NB4 (cell line): ENCODE data around the gene SEMA5A.

ENCODE experiments used
- MYC ChIP-seq: IDR thresholded peaks from 2 replicates; pipeline ENCODE4 v1.6.1; 2011; ENCODE audit warnings: low read depth, low read length
- POLR2A ChIP-seq: IDR thresholded peaks from 2 replicates; pipeline ENCODE4 v1.6.1; 2011; ENCODE audit warnings: mild to moderate bottlenecking; ENCODE audit not compliant: insufficient read length; ENCODE audit errors: extremely low read depth
- TF ChIP-seq, protein P1 (sequence below): IDR thresholded peaks from one replicate; pipeline ENCODE4 v1.5.1; 2012; ENCODE audit warnings: low read depth, low read length
- TF ChIP-seq, protein P2 (sequence below): IDR thresholded peaks from 2 replicates; pipeline ENCODE4 v1.6.1; 2011; ENCODE audit warnings: low read depth, low read length

DNA sequence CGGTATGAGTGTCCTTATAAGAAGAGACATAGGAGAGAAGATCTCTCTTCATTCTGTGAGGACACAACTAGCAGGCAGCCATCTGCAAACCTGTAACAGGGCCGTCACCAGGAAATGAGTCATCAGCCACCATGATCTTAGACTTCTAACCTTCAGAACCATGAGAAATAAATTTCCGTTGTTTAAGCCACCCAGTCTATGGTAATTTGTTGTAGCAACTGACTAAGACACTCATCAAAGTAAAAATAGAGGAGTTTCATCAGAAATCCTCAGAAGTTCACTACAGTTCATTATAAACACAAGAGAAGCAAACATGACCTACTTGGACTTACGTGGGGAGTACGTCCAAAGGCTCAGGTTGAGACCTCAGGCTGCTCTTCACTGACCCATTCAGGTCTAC is 357.7 kb downstream of the SEMA5A start:
- no peak for TF ChIP-seq MYC
- TF ChIP-seq, protein P1, sequence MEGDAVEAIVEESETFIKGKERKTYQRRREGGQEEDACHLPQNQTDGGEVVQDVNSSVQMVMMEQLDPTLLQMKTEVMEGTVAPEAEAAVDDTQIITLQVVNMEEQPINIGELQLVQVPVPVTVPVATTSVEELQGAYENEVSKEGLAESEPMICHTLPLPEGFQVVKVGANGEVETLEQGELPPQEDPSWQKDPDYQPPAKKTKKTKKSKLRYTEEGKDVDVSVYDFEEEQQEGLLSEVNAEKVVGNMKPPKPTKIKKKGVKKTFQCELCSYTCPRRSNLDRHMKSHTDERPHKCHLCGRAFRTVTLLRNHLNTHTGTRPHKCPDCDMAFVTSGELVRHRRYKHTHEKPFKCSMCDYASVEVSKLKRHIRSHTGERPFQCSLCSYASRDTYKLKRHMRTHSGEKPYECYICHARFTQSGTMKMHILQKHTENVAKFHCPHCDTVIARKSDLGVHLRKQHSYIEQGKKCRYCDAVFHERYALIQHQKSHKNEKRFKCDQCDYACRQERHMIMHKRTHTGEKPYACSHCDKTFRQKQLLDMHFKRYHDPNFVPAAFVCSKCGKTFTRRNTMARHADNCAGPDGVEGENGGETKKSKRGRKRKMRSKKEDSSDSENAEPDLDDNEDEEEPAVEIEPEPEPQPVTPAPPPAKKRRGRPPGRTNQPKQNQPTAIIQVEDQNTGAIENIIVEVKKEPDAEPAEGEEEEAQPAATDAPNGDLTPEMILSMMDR, result no peak
- TF ChIP-seq POLR2A, result no peak
- TF ChIP-seq, protein P2, sequence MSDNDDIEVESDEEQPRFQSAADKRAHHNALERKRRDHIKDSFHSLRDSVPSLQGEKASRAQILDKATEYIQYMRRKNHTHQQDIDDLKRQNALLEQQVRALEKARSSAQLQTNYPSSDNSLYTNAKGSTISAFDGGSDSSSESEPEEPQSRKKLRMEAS, result no peak
